HL-60 (cell line): ENCODE data around the gene CCND2.

Experiments used
- POLR2AphosphoS5 ChIP-seq: IDR thresholded peaks from 2 replicates; pipeline ENCODE4 v1.6.1; 2012; ENCODE audit warnings: low read depth
- TF ChIP-seq, protein P1 (sequence below): IDR thresholded peaks from one replicate; pipeline ENCODE4 v1.5.1; 2011; ENCODE audit warnings: low read length, control low read depth, inconsistent platforms; ENCODE audit not compliant: insufficient read depth

- TF ChIP-seq, protein P1, sequence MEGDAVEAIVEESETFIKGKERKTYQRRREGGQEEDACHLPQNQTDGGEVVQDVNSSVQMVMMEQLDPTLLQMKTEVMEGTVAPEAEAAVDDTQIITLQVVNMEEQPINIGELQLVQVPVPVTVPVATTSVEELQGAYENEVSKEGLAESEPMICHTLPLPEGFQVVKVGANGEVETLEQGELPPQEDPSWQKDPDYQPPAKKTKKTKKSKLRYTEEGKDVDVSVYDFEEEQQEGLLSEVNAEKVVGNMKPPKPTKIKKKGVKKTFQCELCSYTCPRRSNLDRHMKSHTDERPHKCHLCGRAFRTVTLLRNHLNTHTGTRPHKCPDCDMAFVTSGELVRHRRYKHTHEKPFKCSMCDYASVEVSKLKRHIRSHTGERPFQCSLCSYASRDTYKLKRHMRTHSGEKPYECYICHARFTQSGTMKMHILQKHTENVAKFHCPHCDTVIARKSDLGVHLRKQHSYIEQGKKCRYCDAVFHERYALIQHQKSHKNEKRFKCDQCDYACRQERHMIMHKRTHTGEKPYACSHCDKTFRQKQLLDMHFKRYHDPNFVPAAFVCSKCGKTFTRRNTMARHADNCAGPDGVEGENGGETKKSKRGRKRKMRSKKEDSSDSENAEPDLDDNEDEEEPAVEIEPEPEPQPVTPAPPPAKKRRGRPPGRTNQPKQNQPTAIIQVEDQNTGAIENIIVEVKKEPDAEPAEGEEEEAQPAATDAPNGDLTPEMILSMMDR: no peak
- TF ChIP-seq POLR2AphosphoS5: no peak
Measured at GRCh38 chr12:4308334-4308950, 34.9 kb downstream of the CCND2 start.
